ENCODE results near the gene RNU7-1. TPM values are rescaled to one million over a fixed set of nuclear protein-coding genes. Genes with fewer than 3 reads are reported as not detected.

The RNU7-1 gene
- total and polyA plus RNA-seq, 10 of the 15 experiments (the other 5 are each of a cell fraction or from before 2014, with no cell fraction given): not detected

DNA sequence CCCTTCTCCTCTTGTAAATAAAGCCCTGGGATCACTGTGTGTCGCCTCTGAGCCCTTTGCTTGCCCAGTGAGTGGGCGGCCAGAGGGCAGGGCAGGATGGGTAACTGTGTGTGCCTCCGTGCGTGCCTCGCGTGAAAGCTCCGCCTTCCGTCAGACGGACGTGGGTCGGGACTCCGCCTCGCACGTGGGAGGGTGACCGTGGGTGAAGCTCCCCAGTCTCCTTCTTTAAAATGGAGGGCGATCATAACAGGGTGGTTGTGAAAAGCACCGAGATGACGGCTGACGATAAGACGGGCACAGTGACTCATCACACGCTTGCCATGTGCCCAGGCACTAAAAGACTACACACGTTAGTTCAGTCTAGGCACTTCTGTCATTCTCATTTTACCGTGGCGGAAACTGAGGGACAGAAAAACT lies 17.7 kb downstream of the RNU7-1 start (continued):
- TF ChIP-seq ATF7 (IDR thresholded peaks at IDR 0.05; ENCODE audit: low read depth) (peak; percentile 80), FOS (IDR thresholded peaks at IDR 0.05; ENCODE audit: borderline replicate concordance, extremely low read depth, insufficient read length) (no peak), MAX (IDR thresholded peaks at IDR 0.05; ENCODE audit: low read depth, low read length) (peak; percentile 78), HCFC1 (IDR thresholded peaks at IDR 0.05; ENCODE audit: low read length) (no peak), POLR2AphosphoS2 (IDR thresholded peaks at IDR 0.05; ENCODE audit: low read depth, low read length) (0 out of 2 replicates have a peak, but pooled peaks have one; percentile 12), NR2F1 (conservative IDR thresholded peaks at IDR 0.05) (peak; percentile 51), SMARCA5 (IDR thresholded peaks at IDR 0.05) (no peak), EP300 (IDR thresholded peaks at IDR 0.05; ENCODE audit: borderline replicate concordance in 1 of 2, control insufficient read depth in 1 of 2, low read depth in 2 of 2, low read length in 2 of 2) (0 out of 4 replicates have a peak, but pooled peaks of 1 of the 2 experiments have one; percentile 39), TCF7 (IDR thresholded peaks at IDR 0.05; ENCODE audit: borderline replicate concordance) (no peak), ZBED1 (IDR thresholded peaks at IDR 0.05; ENCODE audit: borderline replicate concordance) (peak; percentile 18; the same call in 1 of the 2 replicates), MEF2B (IDR thresholded peaks at IDR 0.05; ENCODE audit: partially characterized antibody, poor library complexity, severe bottlenecking) (no peak), ESRRA (IDR thresholded peaks at IDR 0.05; ENCODE audit: low read length) (no peak), ZZZ3 (IDR thresholded peaks at IDR 0.05; ENCODE audit: control insufficient read depth, insufficient read length, low read depth) (no peak), MYB (IDR thresholded peaks at IDR 0.05; ENCODE audit: borderline replicate concordance, low read depth, low read length) (no peak), POLR2AphosphoS5 (IDR thresholded peaks at IDR 0.05; ENCODE audit: low read length) (peak; percentile 49), TCF12 (IDR thresholded peaks at IDR 0.05; ENCODE audit: low read depth, low read length) (no peak), CEBPB (IDR thresholded peaks at IDR 0.05; ENCODE audit: borderline replicate concordance in 1 of 2, low read depth in 2 of 2, low read length in 2 of 2) (no peak), RELA (IDR thresholded peaks at IDR 0.05; ENCODE audit: borderline replicate concordance, partially characterized antibody) (no peak), RUNX3 (IDR thresholded peaks at IDR 0.05; ENCODE audit: low read length) (no peak), RCOR1 (conservative IDR thresholded peaks at IDR 0.05; ENCODE audit: low read depth, low read length) (no peak)
- TF ChIP-seq, protein P1, sequence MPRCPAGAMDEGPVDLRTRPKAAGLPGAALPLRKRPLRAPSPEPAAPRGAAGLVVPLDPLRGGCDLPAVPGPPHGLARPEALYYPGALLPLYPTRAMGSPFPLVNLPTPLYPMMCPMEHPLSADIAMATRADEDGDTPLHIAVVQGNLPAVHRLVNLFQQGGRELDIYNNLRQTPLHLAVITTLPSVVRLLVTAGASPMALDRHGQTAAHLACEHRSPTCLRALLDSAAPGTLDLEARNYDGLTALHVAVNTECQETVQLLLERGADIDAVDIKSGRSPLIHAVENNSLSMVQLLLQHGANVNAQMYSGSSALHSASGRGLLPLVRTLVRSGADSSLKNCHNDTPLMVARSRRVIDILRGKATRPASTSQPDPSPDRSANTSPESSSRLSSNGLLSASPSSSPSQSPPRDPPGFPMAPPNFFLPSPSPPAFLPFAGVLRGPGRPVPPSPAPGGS (IDR thresholded peaks at IDR 0.05; ENCODE audit: borderline replicate concordance, insufficient read depth, low read depth, low read length, poor library complexity, severe bottlenecking): no peak
- TF ChIP-seq, protein P2, sequence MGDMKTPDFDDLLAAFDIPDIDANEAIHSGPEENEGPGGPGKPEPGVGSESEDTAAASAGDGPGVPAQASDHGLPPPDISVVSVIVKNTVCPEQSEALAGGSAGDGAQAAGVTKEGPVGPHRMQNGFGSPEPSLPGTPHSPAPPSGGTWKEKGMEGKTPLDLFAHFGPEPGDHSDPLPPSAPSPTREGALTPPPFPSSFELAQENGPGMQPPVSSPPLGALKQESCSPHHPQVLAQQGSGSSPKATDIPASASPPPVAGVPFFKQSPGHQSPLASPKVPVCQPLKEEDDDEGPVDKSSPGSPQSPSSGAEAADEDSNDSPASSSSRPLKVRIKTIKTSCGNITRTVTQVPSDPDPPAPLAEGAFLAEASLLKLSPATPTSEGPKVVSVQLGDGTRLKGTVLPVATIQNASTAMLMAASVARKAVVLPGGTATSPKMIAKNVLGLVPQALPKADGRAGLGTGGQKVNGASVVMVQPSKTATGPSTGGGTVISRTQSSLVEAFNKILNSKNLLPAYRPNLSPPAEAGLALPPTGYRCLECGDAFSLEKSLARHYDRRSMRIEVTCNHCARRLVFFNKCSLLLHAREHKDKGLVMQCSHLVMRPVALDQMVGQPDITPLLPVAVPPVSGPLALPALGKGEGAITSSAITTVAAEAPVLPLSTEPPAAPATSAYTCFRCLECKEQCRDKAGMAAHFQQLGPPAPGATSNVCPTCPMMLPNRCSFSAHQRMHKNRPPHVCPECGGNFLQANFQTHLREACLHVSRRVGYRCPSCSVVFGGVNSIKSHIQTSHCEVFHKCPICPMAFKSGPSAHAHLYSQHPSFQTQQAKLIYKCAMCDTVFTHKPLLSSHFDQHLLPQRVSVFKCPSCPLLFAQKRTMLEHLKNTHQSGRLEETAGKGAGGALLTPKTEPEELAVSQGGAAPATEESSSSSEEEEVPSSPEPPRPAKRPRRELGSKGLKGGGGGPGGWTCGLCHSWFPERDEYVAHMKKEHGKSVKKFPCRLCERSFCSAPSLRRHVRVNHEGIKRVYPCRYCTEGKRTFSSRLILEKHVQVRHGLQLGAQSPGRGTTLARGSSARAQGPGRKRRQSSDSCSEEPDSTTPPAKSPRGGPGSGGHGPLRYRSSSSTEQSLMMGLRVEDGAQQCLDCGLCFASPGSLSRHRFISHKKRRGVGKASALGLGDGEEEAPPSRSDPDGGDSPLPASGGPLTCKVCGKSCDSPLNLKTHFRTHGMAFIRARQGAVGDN (IDR thresholded peaks at IDR 0.05): peak; percentile 93; the same call in 1 of the 2 replicates
- TF ChIP-seq, protein P3, sequence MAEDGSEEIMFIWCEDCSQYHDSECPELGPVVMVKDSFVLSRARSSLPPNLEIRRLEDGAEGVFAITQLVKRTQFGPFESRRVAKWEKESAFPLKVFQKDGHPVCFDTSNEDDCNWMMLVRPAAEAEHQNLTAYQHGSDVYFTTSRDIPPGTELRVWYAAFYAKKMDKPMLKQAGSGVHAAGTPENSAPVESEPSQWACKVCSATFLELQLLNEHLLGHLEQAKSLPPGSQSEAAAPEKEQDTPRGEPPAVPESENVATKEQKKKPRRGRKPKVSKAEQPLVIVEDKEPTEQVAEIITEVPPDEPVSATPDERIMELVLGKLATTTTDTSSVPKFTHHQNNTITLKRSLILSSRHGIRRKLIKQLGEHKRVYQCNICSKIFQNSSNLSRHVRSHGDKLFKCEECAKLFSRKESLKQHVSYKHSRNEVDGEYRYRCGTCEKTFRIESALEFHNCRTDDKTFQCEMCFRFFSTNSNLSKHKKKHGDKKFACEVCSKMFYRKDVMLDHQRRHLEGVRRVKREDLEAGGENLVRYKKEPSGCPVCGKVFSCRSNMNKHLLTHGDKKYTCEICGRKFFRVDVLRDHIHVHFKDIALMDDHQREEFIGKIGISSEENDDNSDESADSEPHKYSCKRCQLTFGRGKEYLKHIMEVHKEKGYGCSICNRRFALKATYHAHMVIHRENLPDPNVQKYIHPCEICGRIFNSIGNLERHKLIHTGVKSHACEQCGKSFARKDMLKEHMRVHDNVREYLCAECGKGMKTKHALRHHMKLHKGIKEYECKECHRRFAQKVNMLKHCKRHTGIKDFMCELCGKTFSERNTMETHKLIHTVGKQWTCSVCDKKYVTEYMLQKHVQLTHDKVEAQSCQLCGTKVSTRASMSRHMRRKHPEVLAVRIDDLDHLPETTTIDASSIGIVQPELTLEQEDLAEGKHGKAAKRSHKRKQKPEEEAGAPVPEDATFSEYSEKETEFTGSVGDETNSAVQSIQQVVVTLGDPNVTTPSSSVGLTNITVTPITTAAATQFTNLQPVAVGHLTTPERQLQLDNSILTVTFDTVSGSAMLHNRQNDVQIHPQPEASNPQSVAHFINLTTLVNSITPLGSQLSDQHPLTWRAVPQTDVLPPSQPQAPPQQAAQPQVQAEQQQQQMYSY (CRISPR knock-in tag; IDR thresholded peaks at IDR 0.05): no peak

Measured in GM12878 (cell line).